DND-41 (cell line): ENCODE results near the gene BRI3BP.

Source experiments
- EZH2 ChIP-seq: IDR thresholded peaks from 3 replicates; pipeline ENCODE4 v1.6.1; 2012; ENCODE audit warnings: borderline replicate concordance, low read depth, mild to moderate bottlenecking, moderate library complexity, low read length, inconsistent platforms; ENCODE audit not compliant: severe bottlenecking
- TF ChIP-seq, protein P1 (sequence below): IDR thresholded peaks from 2 replicates; pipeline ENCODE4 v1.5.1; 2012; ENCODE audit warnings: borderline replicate concordance, low read length, moderate library complexity, mild to moderate bottlenecking; ENCODE audit not compliant: poor library complexity, severe bottlenecking; ENCODE audit errors: extremely low read depth

DNA sequence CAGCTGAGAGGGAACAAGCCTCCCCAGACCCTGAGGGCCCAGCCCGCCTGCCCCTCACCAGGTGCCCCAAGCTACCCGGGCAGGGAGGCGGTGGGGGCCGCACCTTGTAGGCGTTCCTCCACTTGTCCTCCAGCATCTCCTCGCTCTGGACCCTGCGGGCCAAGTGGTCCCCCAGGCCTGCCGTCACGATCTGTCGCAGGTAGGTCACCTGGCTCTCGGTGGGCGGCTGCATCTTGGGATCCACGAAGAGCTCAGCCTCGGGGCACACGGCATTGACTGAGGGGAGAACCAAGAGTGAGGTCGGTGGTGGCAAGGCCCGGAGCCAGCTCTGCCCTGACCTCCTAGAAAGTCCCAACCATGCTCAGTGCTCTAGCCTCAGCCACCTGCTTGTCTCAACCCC is 41.1 kb upstream of the BRI3BP start:
- TF ChIP-seq, protein P1, sequence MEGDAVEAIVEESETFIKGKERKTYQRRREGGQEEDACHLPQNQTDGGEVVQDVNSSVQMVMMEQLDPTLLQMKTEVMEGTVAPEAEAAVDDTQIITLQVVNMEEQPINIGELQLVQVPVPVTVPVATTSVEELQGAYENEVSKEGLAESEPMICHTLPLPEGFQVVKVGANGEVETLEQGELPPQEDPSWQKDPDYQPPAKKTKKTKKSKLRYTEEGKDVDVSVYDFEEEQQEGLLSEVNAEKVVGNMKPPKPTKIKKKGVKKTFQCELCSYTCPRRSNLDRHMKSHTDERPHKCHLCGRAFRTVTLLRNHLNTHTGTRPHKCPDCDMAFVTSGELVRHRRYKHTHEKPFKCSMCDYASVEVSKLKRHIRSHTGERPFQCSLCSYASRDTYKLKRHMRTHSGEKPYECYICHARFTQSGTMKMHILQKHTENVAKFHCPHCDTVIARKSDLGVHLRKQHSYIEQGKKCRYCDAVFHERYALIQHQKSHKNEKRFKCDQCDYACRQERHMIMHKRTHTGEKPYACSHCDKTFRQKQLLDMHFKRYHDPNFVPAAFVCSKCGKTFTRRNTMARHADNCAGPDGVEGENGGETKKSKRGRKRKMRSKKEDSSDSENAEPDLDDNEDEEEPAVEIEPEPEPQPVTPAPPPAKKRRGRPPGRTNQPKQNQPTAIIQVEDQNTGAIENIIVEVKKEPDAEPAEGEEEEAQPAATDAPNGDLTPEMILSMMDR, result no peak
- TF ChIP-seq EZH2, result no peak
